ENCODE data around the gene ZNF287. TPM values are rescaled to one million over a fixed set of nuclear protein-coding genes. Genes with fewer than 3 reads are reported as not detected.

Gene ZNF287
- total and polyA plus RNA-seq, 9 of the 15 experiments (the other 6 are each of a cell fraction or from before 2014, with no cell fraction given) = 0.01 to 0.27 (median 0.18) TPM; not detected in 2

DNA sequence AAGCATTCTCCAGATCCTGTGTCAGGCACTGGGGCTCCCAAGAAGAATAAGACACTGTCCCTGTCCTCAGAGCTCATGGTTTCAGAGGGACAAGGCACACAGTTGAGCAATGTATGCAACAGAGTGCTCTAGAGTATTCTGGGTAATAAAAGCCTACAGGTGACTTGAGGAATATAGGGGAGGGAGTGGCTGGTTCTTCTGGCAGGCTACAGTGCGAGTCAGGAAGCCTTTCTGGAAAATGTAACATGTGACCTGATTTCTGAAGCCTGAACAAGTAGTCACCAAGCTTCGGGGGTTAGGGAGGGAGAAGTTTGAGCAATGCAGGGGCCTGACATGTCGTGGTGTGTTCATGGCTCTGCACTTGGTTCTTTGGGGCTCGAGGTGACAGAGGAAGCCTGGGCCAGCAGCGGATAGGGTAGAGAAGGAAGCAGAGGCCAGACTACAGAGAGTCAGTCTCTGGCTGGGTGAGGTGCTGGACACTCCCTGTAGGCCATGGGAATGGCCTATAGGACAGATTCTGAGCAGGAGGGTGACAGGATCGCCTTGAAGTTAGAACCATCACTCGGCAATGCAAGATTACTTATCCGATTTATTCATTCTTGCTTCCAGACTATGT, 61.0 kb downstream of the ZNF287 start (continued):
- TF ChIP-seq PBX2 (CRISPR knock-in tag; IDR thresholded peaks at IDR 0.05; ENCODE audit: low read depth) = no peak
- TF ChIP-seq PBX2 (tag; conservative IDR thresholded peaks at IDR 0.05; ENCODE audit: low read depth) = no peak
- no peak for TF ChIP-seq MCM5 (IDR thresholded peaks at IDR 0.05; ENCODE audit: low read depth)

GRCh38 chr17:16506188-16506587, 62.8 kb downstream of the ZNF287 start:
- Histone ChIP-seq H3K27me3 (ENCODE audit: control insufficient read depth in 2 of 2, insufficient read depth in 2 of 2, low read length in 2 of 2) (peaks cover 3 to 34% of the 10 kb centered on the region in 2 experiments), H3K4me1 (replicated peaks in 1 of 2; ENCODE audit: control insufficient read depth in 2 of 2, insufficient read depth in 2 of 2, low read length in 2 of 2) (no peaks in the 10 kb centered on the region), H3K79me2 (ENCODE audit: control insufficient read depth, insufficient read depth, low read length) (no peaks in the 10 kb centered on the region), H4K20me1 (replicated peaks; ENCODE audit: control insufficient read depth, insufficient read depth, low read length) (no peaks in the 10 kb centered on the region), H3K9me1 (ENCODE audit: control insufficient read depth, insufficient read depth, low read length) (no peaks in the 10 kb centered on the region), H3K36me3 (ENCODE audit: control insufficient read depth, insufficient read depth, low read length) (no peaks in the 10 kb centered on the region), H2AFZ (ENCODE audit: low read depth, low read length) (no peak overlapping the region), H3K4me2 (ENCODE audit: insufficient read depth, low read length) (no peak overlapping the region), H3K9ac (ENCODE audit: insufficient read depth in 1 of 2, low read depth in 2 of 2, low read length in 2 of 2) (no peak overlapping the region), H3K9me3 (replicated peaks; ENCODE audit: control insufficient read depth, insufficient read depth, low read depth, low read length) (no peaks in the 10 kb centered on the region), H3K4me3 (no peak overlapping the region), H3K27ac (ENCODE audit: extremely low read depth, low read depth, low read length) (no peak overlapping the region)
- ATAC-seq (no peak), FAIRE-seq (no peak), DNase-seq (ENCODE audit: extremely low read depth in 1 of 4, low spot score in 3 of 4) (no peak)
- CTCF ChIA-PET (ENCODE audit: low intra/inter-chr PET ratio) = no interaction called here
- 6% methylated on average over 3 of the region's 3 CpGs for WGBS (ENCODE audit: insufficient coverage, low coverage, missing lambda C conversion rate)
- in situ Hi-C loops (cut with MboI) = no loop called here
- intact Hi-C loops (cut with micrococcal nuclease) = no loop called here
- BruUV-seq (replicated peaks) = no TSS peak
- TF ChIP-seq POLR3A (IDR thresholded peaks at IDR 0.05; ENCODE audit: borderline replicate concordance, extremely low read depth, insufficient read depth, insufficient read length) = no peak
- TF ChIP-seq YY1 (IDR thresholded peaks at IDR 0.05; ENCODE audit: borderline replicate concordance in 1 of 3, control insufficient read depth in 1 of 3, extremely low read depth in 1 of 3, insufficient read depth in 3 of 3, insufficient read length in 1 of 3, insufficient replicate concordance in 2 of 3, low read depth in 1 of 3, low read length in 2 of 3) = peak in 1 of 3 experiments; percentile 24
- TF ChIP-seq CREB1 (IDR thresholded peaks at IDR 0.05) = no peak
- no peak for TF ChIP-seq CREB1 (CRISPR knock-in tag; IDR thresholded peaks at IDR 0.05)
- TF ChIP-seq STAG1 (CRISPR knock-in tag; IDR thresholded peaks at IDR 0.05; ENCODE audit: borderline replicate concordance) = no peak
- TF ChIP-seq, protein P1, sequence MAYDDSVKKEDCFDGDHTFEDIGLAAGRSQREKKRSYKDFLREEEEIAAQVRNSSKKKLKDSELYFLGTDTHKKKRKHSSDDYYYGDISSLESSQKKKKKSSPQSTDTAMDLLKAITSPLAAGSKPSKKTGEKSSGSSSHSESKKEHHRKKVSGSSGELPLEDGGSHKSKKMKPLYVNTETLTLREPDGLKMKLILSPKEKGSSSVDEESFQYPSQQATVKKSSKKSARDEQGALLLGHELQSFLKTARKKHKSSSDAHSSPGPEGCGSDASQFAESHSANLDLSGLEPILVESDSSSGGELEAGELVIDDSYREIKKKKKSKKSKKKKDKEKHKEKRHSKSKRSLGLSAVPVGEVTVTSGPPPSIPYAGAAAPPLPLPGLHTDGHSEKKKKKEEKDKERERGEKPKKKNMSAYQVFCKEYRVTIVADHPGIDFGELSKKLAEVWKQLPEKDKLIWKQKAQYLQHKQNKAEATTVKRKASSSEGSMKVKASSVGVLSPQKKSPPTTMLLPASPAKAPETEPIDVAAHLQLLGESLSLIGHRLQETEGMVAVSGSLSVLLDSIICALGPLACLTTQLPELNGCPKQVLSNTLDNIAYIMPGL (CRISPR knock-in tag; IDR thresholded peaks at IDR 0.05) = no peak
- TF ChIP-seq ZNF644 (tag; IDR thresholded peaks at IDR 0.05; ENCODE audit: low read depth) = no peak
- TF ChIP-seq ZNF512 (tag; IDR thresholded peaks at IDR 0.05) = no peak
- peak in 1 of 2 experiments; percentile 38; a peak in 1 of 4 replicates for TF ChIP-seq TEAD1 (CRISPR knock-in tag; IDR thresholded peaks at IDR 0.05)
- TF ChIP-seq ZNF282 (CRISPR knock-in tag; IDR thresholded peaks at IDR 0.05) = no peak
- POLR2A ChIA-PET = no interaction called here

All from K562 (cell line).